WTC11 (cell line): ENCODE measurements around the gene CORO2B. TPM values are rescaled to one million over a fixed set of nuclear protein-coding genes. Genes with fewer than 3 reads are reported as not detected.

Experiments used
- ATAC-seq: fragments of 200-7000 bp; cut with Tn5 transposase; 2 replicates; pipeline ENCODE4 v1.10.0; 2021; ENCODE audit warnings: mild to moderate bottlenecking, moderate library complexity
- CTCF ChIA-PET: fragments of 300-600 bp; sonication (Branson Sonifier 250); formaldehyde crosslinking; loops from one replicate; lab custom pipeline; 2021; ENCODE audit warnings: antibody characterized with exemption; lab: Charles Lee
- POLR2A ChIA-PET: fragments of 350-600 bp; sonication (Branson Sonifier 250); formaldehyde crosslinking; loops from one replicate; lab custom pipeline; 2021; ENCODE audit warnings: antibody characterized with exemption; lab: Charles Lee
- DNase-seq: peaks from one replicate; pipeline ENCODE4 v3.0.0; 2021; ENCODE audit warnings: low spot score
- H3K27ac Mint-ChIP-seq: 2 replicates; pipeline ENCODE4 v1.8.0; 2021; ENCODE audit warnings: mixed read lengths
- H3K27me3 Mint-ChIP-seq: 2 replicates; pipeline ENCODE4 v1.8.0; 2021; ENCODE audit warnings: low read depth, mild to moderate bottlenecking, moderate library complexity, mixed read lengths
- H3K36me3 Mint-ChIP-seq: 2 replicates; pipeline ENCODE4 v1.8.0; 2021; ENCODE audit warnings: mixed read lengths
- H3K4me1 Mint-ChIP-seq: 2 replicates; pipeline ENCODE4 v1.8.0; 2022; ENCODE audit warnings: mixed read lengths
- H3K4me3 Mint-ChIP-seq: 2 replicates; pipeline ENCODE4 v1.8.0; 2021; ENCODE audit warnings: mild to moderate bottlenecking, moderate library complexity, mixed read lengths
- H3K9me3 Mint-ChIP-seq: 2 replicates; pipeline ENCODE4 v1.8.0; 2021; ENCODE audit warnings: mixed read lengths
- ESRRA ChIP-seq: sonication (generic); formaldehyde crosslinking; IDR thresholded peaks from 2 replicates; pipeline ENCODE4 v1.8.1; 2022; ENCODE audit warnings: mild to moderate bottlenecking, missing genetic modification reagents, borderline replicate concordance
- FOXP1 ChIP-seq: sonication (generic); formaldehyde crosslinking; IDR thresholded peaks from 2 replicates; pipeline ENCODE4 v1.8.0; 2022; ENCODE audit warnings: missing genetic modification reagents, mild to moderate bottlenecking, moderate library complexity, borderline replicate concordance
- GRHL2 ChIP-seq: fragments of 250-450 bp; sonication (Bioruptor Pico); IDR thresholded peaks from 2 replicates; pipeline ENCODE4 v1.8.0; 2022; ENCODE audit warnings: mild to moderate bottlenecking, moderate library complexity; ENCODE audit not compliant: insufficient replicate concordance, severe bottlenecking
- HMGA2 ChIP-seq: fragments of 250-450 bp; sonication (Bioruptor Pico); IDR thresholded peaks from 2 replicates; pipeline ENCODE4 v1.4.0; 2021; ENCODE audit warnings: mild to moderate bottlenecking, moderate library complexity
- IRF2 ChIP-seq: sonication (generic); formaldehyde crosslinking; IDR thresholded peaks from 2 replicates; pipeline ENCODE4 v1.8.0; 2022; ENCODE audit warnings: low read depth, missing genetic modification reagents, borderline replicate concordance
- JAZF1 ChIP-seq: fragments of 250-450 bp; sonication (Bioruptor Pico); IDR thresholded peaks from 2 replicates; pipeline ENCODE4 v1.9.0; 2021; ENCODE audit warnings: moderate library complexity, mild to moderate bottlenecking, inconsistent platforms
- KAT7 ChIP-seq: sonication (generic); formaldehyde crosslinking; IDR thresholded peaks from 2 replicates; pipeline ENCODE4 v1.8.1; 2023; ENCODE audit warnings: missing genetic modification reagents, mild to moderate bottlenecking, borderline replicate concordance
- PRRX2 ChIP-seq: fragments of 250-450 bp; sonication (Bioruptor Pico); IDR thresholded peaks from 2 replicates; pipeline ENCODE4 v1.8.0; 2021; ENCODE audit warnings: mild to moderate bottlenecking
- RELA ChIP-seq: sonication (generic); formaldehyde crosslinking; IDR thresholded peaks from 2 replicates; pipeline ENCODE4 v1.8.1; 2022; ENCODE audit warnings: missing genetic modification reagents, mild to moderate bottlenecking, borderline replicate concordance
- SMAD4 ChIP-seq: sonication (generic); formaldehyde crosslinking; IDR thresholded peaks from 2 replicates; pipeline ENCODE4 v1.8.0; 2022; ENCODE audit warnings: mild to moderate bottlenecking, missing genetic modification reagents
- TEAD1 ChIP-seq: sonication (generic); formaldehyde crosslinking; IDR thresholded peaks from 2 replicates; pipeline ENCODE4 v1.8.0; 2022; ENCODE audit warnings: mild to moderate bottlenecking, missing genetic modification reagents
- ZBTB21 ChIP-seq: sonication (generic); formaldehyde crosslinking; IDR thresholded peaks from 2 replicates; pipeline ENCODE4 v1.8.1; 2023; ENCODE audit warnings: mild to moderate bottlenecking, missing genetic modification reagents, borderline replicate concordance
- total RNA-seq: library from RNA; stranded (reverse); gene quantifications from 3 replicates; pipeline ENCODE4 v1.2.3, GENCODE V29; 2021
- TF ChIP-seq, protein P1 (sequence below): fragments of 250-450 bp; sonication (Bioruptor Pico); IDR thresholded peaks from 2 replicates; pipeline ENCODE4 v1.9.0; 2021; ENCODE audit warnings: mild to moderate bottlenecking
- TF ChIP-seq, protein P2 (sequence below): fragments of 250-450 bp; sonication (Bioruptor Pico); IDR thresholded peaks from 2 replicates; pipeline ENCODE4 v1.8.0; 2021; ENCODE audit warnings: mild to moderate bottlenecking
- TF ChIP-seq, protein P3 (sequence below): sonication (generic); formaldehyde crosslinking; IDR thresholded peaks from 2 replicates; pipeline ENCODE4 v1.8.1; 2023; ENCODE audit warnings: mild to moderate bottlenecking, missing genetic modification reagents, moderate library complexity
- TF ChIP-seq, protein P4 (sequence below): sonication (generic); formaldehyde crosslinking; IDR thresholded peaks from 2 replicates; pipeline ENCODE4 v1.8.0; 2022; ENCODE audit warnings: mild to moderate bottlenecking, missing genetic modification reagents
- TF ChIP-seq, protein P5 (sequence below): sonication (generic); formaldehyde crosslinking; IDR thresholded peaks from 2 replicates; pipeline ENCODE4 v1.8.1; 2023; ENCODE audit warnings: mild to moderate bottlenecking, missing genetic modification reagents
- TF ChIP-seq, protein P6 (sequence below): fragments of 250-450 bp; sonication (Bioruptor Pico); IDR thresholded peaks from 2 replicates; pipeline ENCODE4 v1.9.0; 2021; ENCODE audit warnings: mild to moderate bottlenecking, borderline replicate concordance
- TF ChIP-seq, protein P7 (sequence below): sonication (generic); formaldehyde crosslinking; IDR thresholded peaks from 2 replicates; pipeline ENCODE4 v1.8.1; 2023; ENCODE audit warnings: mild to moderate bottlenecking, missing genetic modification reagents
- TF ChIP-seq, protein P8 (sequence below): sonication (generic); formaldehyde crosslinking; IDR thresholded peaks from 2 replicates; pipeline ENCODE4 v1.8.0; 2022; ENCODE audit warnings: mild to moderate bottlenecking, missing genetic modification reagents
- TF ChIP-seq, protein P9 (sequence below): sonication (generic); formaldehyde crosslinking; conservative IDR thresholded peaks from 2 replicates; pipeline ENCODE4 v1.8.1; 2022; ENCODE audit warnings: mild to moderate bottlenecking, missing genetic modification reagents

The CORO2B gene
- total RNA-seq, 1 experiment from 2014 or later = 4.9 TPM

DNA sequence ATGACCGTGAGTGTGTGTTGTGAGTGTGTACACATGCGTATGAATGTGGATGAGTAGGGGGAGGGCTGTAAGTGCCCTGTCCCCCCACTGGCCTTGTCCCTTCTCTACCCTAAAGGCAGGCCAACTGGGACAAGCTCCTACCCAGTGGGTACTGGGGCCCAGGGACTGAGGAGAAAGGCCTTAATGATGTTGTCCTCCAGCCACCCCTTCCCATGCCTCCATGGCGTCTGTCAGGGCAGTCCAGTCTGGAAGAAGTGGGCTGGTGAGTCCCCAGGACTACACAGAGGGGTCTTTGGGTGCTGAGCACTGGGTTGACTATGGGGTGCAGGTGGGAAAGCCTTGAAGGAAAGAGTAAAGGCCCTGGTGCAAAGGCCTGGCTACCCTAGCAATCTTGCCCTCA lies 16.9 kb upstream of the CORO2B start (continued):
- TF ChIP-seq JAZF1 (CRISPR knock-in tag) (no peak), PRRX2 (CRISPR knock-in tag) (no peak), ESRRA (CRISPR knock-in tag) (no peak), KAT7 (CRISPR knock-in tag) (no peak), SMAD4 (CRISPR knock-in tag) (no peak), RELA (no peak)
- TF ChIP-seq, protein P1, sequence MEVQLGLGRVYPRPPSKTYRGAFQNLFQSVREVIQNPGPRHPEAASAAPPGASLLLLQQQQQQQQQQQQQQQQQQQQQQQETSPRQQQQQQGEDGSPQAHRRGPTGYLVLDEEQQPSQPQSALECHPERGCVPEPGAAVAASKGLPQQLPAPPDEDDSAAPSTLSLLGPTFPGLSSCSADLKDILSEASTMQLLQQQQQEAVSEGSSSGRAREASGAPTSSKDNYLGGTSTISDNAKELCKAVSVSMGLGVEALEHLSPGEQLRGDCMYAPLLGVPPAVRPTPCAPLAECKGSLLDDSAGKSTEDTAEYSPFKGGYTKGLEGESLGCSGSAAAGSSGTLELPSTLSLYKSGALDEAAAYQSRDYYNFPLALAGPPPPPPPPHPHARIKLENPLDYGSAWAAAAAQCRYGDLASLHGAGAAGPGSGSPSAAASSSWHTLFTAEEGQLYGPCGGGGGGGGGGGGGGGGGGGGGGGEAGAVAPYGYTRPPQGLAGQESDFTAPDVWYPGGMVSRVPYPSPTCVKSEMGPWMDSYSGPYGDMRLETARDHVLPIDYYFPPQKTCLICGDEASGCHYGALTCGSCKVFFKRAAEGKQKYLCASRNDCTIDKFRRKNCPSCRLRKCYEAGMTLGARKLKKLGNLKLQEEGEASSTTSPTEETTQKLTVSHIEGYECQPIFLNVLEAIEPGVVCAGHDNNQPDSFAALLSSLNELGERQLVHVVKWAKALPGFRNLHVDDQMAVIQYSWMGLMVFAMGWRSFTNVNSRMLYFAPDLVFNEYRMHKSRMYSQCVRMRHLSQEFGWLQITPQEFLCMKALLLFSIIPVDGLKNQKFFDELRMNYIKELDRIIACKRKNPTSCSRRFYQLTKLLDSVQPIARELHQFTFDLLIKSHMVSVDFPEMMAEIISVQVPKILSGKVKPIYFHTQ (CRISPR knock-in tag) = no peak
- TF ChIP-seq, protein P2, sequence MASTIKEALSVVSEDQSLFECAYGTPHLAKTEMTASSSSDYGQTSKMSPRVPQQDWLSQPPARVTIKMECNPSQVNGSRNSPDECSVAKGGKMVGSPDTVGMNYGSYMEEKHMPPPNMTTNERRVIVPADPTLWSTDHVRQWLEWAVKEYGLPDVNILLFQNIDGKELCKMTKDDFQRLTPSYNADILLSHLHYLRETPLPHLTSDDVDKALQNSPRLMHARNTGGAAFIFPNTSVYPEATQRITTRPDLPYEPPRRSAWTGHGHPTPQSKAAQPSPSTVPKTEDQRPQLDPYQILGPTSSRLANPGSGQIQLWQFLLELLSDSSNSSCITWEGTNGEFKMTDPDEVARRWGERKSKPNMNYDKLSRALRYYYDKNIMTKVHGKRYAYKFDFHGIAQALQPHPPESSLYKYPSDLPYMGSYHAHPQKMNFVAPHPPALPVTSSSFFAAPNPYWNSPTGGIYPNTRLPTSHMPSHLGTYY (CRISPR knock-in tag) = no peak

DNA sequence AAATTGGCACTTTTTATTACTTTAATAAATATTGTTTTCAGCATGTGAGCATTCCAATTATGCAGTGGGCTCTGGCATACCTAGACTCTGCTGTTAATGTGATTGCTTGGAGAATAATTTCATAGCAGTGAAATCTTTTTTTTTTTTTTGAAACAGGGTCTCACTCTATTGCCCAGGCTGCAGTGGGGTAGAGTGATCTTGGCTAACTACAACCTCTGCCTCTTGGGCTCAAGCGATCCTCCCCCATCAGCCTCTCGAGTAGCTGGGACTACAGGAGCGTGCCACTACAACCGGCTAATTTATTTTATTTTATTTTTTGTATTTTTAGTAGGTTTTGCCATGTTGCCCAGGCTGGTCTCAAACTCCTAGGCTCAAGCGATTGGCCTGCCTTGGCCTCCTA lies 14.6 kb upstream of the CORO2B start:
- Mint-ChIP-seq H3K27me3 (peaks cover 6% of the 10 kb centered on the region), H3K9me3 (no peaks in the 10 kb centered on the region), H3K27ac (no peak overlapping the region), H3K36me3 (no peaks in the 10 kb centered on the region; the same call in 1 of the 2 replicates), H3K4me1 (peaks cover 36% of the 10 kb centered on the region), H3K4me3 (no peak overlapping the region)
- ATAC-seq = no peak
- DNase-seq = no peak
- ChIA-PET CTCF (interaction anchor here (1.7 to 3.7 kb wide), 2 partner anchors 10 to 109 kb away, joined by 5 to 14 read pairs; no protein-coding TSS in a partner anchor), POLR2A (interaction anchor here (1.1 kb wide), 1 partner anchor 110 kb away, joined by 3 read pairs; no protein-coding TSS in a partner anchor)
- TF ChIP-seq HMGA2 (CRISPR knock-in tag) (no peak), TEAD1 (CRISPR knock-in tag) (no peak), GRHL2 (CRISPR knock-in tag) (no peak), FOXP1 (no peak), RELA (no peak), PRRX2 (CRISPR knock-in tag) (no peak), ZBTB21 (CRISPR knock-in tag) (no peak), IRF2 (no peak)
- TF ChIP-seq, protein P3, sequence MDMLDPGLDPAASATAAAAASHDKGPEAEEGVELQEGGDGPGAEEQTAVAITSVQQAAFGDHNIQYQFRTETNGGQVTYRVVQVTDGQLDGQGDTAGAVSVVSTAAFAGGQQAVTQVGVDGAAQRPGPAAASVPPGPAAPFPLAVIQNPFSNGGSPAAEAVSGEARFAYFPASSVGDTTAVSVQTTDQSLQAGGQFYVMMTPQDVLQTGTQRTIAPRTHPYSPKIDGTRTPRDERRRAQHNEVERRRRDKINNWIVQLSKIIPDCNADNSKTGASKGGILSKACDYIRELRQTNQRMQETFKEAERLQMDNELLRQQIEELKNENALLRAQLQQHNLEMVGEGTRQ (CRISPR knock-in tag) = no peak
- TF ChIP-seq, protein P4, sequence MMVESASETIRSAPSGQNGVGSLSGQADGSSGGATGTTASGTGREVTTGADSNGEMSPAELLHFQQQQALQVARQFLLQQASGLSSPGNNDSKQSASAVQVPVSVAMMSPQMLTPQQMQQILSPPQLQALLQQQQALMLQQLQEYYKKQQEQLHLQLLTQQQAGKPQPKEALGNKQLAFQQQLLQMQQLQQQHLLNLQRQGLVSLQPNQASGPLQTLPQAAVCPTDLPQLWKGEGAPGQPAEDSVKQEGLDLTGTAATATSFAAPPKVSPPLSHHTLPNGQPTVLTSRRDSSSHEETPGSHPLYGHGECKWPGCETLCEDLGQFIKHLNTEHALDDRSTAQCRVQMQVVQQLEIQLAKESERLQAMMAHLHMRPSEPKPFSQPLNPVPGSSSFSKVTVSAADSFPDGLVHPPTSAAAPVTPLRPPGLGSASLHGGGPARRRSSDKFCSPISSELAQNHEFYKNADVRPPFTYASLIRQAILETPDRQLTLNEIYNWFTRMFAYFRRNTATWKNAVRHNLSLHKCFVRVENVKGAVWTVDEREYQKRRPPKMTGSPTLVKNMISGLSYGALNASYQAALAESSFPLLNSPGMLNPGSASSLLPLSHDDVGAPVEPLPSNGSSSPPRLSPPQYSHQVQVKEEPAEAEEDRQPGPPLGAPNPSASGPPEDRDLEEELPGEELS (CRISPR knock-in tag) = no peak
- TF ChIP-seq, protein P5, sequence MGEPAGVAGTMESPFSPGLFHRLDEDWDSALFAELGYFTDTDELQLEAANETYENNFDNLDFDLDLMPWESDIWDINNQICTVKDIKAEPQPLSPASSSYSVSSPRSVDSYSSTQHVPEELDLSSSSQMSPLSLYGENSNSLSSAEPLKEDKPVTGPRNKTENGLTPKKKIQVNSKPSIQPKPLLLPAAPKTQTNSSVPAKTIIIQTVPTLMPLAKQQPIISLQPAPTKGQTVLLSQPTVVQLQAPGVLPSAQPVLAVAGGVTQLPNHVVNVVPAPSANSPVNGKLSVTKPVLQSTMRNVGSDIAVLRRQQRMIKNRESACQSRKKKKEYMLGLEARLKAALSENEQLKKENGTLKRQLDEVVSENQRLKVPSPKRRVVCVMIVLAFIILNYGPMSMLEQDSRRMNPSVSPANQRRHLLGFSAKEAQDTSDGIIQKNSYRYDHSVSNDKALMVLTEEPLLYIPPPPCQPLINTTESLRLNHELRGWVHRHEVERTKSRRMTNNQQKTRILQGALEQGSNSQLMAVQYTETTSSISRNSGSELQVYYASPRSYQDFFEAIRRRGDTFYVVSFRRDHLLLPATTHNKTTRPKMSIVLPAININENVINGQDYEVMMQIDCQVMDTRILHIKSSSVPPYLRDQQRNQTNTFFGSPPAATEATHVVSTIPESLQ (CRISPR knock-in tag) = no peak
- TF ChIP-seq, protein P6, sequence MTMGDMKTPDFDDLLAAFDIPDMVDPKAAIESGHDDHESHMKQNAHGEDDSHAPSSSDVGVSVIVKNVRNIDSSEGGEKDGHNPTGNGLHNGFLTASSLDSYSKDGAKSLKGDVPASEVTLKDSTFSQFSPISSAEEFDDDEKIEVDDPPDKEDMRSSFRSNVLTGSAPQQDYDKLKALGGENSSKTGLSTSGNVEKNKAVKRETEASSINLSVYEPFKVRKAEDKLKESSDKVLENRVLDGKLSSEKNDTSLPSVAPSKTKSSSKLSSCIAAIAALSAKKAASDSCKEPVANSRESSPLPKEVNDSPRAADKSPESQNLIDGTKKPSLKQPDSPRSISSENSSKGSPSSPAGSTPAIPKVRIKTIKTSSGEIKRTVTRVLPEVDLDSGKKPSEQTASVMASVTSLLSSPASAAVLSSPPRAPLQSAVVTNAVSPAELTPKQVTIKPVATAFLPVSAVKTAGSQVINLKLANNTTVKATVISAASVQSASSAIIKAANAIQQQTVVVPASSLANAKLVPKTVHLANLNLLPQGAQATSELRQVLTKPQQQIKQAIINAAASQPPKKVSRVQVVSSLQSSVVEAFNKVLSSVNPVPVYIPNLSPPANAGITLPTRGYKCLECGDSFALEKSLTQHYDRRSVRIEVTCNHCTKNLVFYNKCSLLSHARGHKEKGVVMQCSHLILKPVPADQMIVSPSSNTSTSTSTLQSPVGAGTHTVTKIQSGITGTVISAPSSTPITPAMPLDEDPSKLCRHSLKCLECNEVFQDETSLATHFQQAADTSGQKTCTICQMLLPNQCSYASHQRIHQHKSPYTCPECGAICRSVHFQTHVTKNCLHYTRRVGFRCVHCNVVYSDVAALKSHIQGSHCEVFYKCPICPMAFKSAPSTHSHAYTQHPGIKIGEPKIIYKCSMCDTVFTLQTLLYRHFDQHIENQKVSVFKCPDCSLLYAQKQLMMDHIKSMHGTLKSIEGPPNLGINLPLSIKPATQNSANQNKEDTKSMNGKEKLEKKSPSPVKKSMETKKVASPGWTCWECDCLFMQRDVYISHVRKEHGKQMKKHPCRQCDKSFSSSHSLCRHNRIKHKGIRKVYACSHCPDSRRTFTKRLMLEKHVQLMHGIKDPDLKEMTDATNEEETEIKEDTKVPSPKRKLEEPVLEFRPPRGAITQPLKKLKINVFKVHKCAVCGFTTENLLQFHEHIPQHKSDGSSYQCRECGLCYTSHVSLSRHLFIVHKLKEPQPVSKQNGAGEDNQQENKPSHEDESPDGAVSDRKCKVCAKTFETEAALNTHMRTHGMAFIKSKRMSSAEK = no peak
- TF ChIP-seq, protein P7, sequence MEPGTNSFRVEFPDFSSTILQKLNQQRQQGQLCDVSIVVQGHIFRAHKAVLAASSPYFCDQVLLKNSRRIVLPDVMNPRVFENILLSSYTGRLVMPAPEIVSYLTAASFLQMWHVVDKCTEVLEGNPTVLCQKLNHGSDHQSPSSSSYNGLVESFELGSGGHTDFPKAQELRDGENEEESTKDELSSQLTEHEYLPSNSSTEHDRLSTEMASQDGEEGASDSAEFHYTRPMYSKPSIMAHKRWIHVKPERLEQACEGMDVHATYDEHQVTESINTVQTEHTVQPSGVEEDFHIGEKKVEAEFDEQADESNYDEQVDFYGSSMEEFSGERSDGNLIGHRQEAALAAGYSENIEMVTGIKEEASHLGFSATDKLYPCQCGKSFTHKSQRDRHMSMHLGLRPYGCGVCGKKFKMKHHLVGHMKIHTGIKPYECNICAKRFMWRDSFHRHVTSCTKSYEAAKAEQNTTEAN (CRISPR knock-in tag) = no peak
- TF ChIP-seq, protein P8, sequence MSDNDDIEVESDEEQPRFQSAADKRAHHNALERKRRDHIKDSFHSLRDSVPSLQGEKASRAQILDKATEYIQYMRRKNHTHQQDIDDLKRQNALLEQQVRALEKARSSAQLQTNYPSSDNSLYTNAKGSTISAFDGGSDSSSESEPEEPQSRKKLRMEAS (CRISPR knock-in tag) = no peak
- TF ChIP-seq, protein P9, sequence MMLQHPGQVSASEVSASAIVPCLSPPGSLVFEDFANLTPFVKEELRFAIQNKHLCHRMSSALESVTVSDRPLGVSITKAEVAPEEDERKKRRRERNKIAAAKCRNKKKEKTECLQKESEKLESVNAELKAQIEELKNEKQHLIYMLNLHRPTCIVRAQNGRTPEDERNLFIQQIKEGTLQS (CRISPR knock-in tag) = no peak
